ENCODE results near the gene KRR1. TPM values are rescaled to one million over a fixed set of nuclear protein-coding genes. Genes with fewer than 3 reads are reported as not detected.

Gene KRR1
- 10 to 100 TPM; 26.8 to 43.1 (median 34.8) TPM for total RNA-seq

DNA sequence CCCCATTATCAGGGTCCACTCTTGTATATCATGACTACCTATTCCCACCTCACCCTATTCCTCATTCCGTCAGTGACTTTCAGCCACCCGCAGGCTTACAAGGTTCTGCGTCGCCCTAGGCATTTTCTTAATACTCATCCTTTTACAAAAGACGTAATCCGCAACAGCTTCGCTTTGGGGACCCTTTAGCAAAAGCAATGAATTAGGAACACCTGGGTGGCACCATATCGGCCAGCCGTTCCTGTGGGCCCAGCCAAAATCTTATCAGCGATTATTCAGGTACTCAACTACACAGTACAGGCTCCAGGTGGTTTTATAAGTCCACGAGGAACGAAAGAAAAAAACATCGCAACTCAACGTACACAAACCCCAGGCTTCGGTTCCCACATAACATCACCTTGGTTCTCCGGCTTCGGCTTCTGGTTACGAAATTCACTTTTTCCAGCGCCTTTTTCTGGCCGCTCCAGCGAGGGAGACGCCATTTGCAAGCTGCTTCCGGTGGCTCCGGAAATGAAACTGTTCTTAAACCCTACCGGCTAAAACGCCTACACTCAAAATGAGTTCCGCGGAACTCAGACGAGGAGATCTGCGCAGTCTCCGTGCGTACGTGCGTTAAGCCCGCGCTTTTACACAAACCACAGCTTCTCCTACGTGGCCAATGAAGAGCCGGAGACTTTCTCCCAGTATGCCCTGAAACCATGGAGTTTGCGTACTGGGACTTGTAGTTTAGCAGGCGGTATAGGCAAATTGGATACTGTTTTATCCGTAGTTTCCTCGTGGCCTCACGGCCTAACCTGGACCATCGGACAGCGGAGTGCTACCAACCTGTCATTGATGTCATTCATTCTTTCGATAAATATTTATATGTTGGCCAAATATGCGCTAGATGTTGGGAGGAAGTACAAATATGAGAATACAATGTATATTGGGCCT lies at the start of gene KRR1:
KRR1 (minus strand) TSS at position 494 of the 933 bp plus-strand sequence; CDS start at position 482, 12 bp downstream.
- peak within 1 kb of the TSS; percentile 57 to 99 (median 82) for H3K4me3 ChIP-seq
- no peaks in the 10 kb centered on the region for H3K27me3 ChIP-seq
- peak within 1 kb of the TSS; percentile 69 to 83 (median 77) for H3K27ac ChIP-seq
- H3K9me3 ChIP-seq: no peaks in the 10 kb centered on the region
- in situ Hi-C loops (cut with MboI; ENCODE audit: low sequenced_read_pairs in 4 of 4) (loop anchor here in 2 of 4 donors (25.0 kb wide), 2 partner anchors 851 to 1251 kb away; partner anchors contain the start of gene ZDHHC17 (in 1 of the 2)), intact Hi-C loops (cut with DNase I; ENCODE audit: low total_unique reads) (loop anchor here (1.0 to 5.0 kb wide), 2 partner anchors 120 to 521 kb away; partner anchors contain the start of genes GLIPR1L2 and PHLDA1)
- peak; percentile 87 to 93 for DNase-seq
- ATAC-seq: peak; percentile 100
- peaks cover 0 to 6% of the 10 kb centered on the region in 2 donors for H3K36me3 ChIP-seq
- H3K4me1 ChIP-seq: peaks cover 26 to 35% of the 10 kb centered on the region in 2 donors
- TF ChIP-seq CTCF (IDR thresholded peaks at IDR 0.05 in 4 of 5, conservative IDR thresholded peaks at IDR 0.05 in 1 of 5) (peak in 2 of 5 experiments; percentile 4 to 36), POLR2A (IDR thresholded peaks at IDR 0.05) (peak; percentile 34 to 52)

DNA sequence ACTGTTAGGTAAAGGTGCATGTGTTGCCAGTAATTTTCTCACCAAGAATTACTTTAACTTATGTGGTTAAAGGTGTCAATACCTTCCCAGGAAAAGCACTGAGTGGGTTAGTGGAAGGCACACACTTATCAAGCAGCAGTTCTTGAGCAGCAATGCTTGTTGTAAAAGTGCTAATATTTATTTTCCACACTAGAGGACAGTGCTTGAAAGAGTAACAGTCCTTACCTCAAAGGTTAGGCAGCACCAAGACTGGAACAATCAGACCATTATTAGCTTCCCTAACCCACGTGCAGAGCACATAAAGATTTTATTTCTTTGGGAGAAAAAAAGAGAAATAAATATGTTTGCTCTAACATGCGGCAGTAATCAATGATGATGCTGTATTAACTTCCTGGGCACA lies 48.8 kb upstream of the KRR1 start:
- TF ChIP-seq CTCF (IDR thresholded peaks at IDR 0.05 in 4 of 5, conservative IDR thresholded peaks at IDR 0.05 in 1 of 5) (no peak), POLR2A (IDR thresholded peaks at IDR 0.05) (no peak)

GRCh38 chr12:75558287-75558686 lies 46.9 kb upstream of the KRR1 start:
- Histone ChIP-seq H3K36me3 (no peaks in the 10 kb centered on the region), H3K27ac (no peak overlapping the region), H3K9me3 (no peaks in the 10 kb centered on the region), H3K4me3 (no peak overlapping the region), H3K27me3 (no peaks in the 10 kb centered on the region), H3K4me1 (no peaks in the 10 kb centered on the region)
- TF ChIP-seq POLR2A (IDR thresholded peaks at IDR 0.05) (no peak), CTCF (IDR thresholded peaks at IDR 0.05 in 4 of 5, conservative IDR thresholded peaks at IDR 0.05 in 1 of 5) (no peak)
- intact Hi-C loops (cut with DNase I; ENCODE audit: low total_unique reads) (no loop called here), in situ Hi-C loops (cut with MboI; ENCODE audit: low sequenced_read_pairs in 4 of 4) (no loop called here)
- DNase-seq (no peak), ATAC-seq (no peak)

More for the DNA sequence above, 48.8 kb upstream of the KRR1 start:
- intact Hi-C loops (cut with DNase I; ENCODE audit: low total_unique reads): no loop called here
- no peaks in the 10 kb centered on the region for H3K36me3 ChIP-seq
- H3K4me3 ChIP-seq: no peak overlapping the region
- H3K4me1 ChIP-seq: no peaks in the 10 kb centered on the region
- DNase-seq (no peak), ATAC-seq (no peak)
- no peak overlapping the region for H3K27ac ChIP-seq
- H3K27me3 ChIP-seq: no peaks in the 10 kb centered on the region
- in situ Hi-C loops (cut with MboI; ENCODE audit: low sequenced_read_pairs in 4 of 4): no loop called here
- no peaks in the 10 kb centered on the region for H3K9me3 ChIP-seq

GRCh38 chr12:75556311-75556899 lies 45.0 kb upstream of the KRR1 start:
- TF ChIP-seq CTCF (IDR thresholded peaks at IDR 0.05 in 4 of 5, conservative IDR thresholded peaks at IDR 0.05 in 1 of 5) (no peak), POLR2A (IDR thresholded peaks at IDR 0.05) (no peak)
- H3K4me1 ChIP-seq: no peaks in the 10 kb centered on the region
- H3K27me3 ChIP-seq: no peaks in the 10 kb centered on the region
- in situ Hi-C loops (cut with MboI; ENCODE audit: low sequenced_read_pairs in 4 of 4): no loop called here
- intact Hi-C loops (cut with DNase I; ENCODE audit: low total_unique reads): no loop called here
- ATAC-seq: no peak
- no peak overlapping the region for H3K4me3 ChIP-seq
- DNase-seq: no peak
- H3K27ac ChIP-seq: no peak overlapping the region
- H3K36me3 ChIP-seq: no peaks in the 10 kb centered on the region
- no peaks in the 10 kb centered on the region for H3K9me3 ChIP-seq

Measured in gastrocnemius medialis (tissue), 4 donors.